SU-DHL-6 (cell line): Measurements from ENCODE around the gene MCM8.

Experiments
- EZH2phosphoT487 ChIP-seq: fragments of 200-600 bp; sonication (generic), shearing (Covaris generic); conservative IDR thresholded peaks from 2 replicates; pipeline ENCODE4 v1.6.1; 2018; ENCODE audit warnings: mild to moderate bottlenecking, antibody characterized with exemption, low read length, moderate library complexity, mixed read lengths
- TF ChIP-seq, protein P1 (sequence below): fragments of 200-600 bp; sonication (generic); IDR thresholded peaks from one replicate; pipeline ENCODE4 v1.5.1; 2017; ENCODE audit warnings: antibody characterized with exemption, mild to moderate bottlenecking, low read length, moderate library complexity; ENCODE audit not compliant: insufficient read depth, poor library complexity, severe bottlenecking

DNA sequence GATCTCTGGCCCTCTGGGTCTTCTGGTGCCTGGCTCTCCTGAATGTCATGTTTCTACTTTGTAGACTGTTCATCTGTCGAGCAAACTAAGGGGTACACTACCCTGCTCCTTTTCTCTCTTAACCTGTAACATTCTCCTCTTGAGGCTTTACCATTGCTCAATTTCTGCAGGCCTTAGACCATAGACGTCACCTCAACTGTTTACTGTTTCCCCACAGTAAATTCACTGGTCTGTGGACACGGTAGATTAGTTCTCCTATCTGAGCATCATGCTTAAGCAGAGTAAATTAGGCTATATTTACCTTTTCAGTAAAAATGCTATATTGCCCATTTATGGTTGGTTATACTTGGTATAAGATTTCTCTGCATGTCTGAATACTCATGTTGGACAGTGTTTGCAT is 40.5 kb downstream of the MCM8 start:
- TF ChIP-seq, protein P1, sequence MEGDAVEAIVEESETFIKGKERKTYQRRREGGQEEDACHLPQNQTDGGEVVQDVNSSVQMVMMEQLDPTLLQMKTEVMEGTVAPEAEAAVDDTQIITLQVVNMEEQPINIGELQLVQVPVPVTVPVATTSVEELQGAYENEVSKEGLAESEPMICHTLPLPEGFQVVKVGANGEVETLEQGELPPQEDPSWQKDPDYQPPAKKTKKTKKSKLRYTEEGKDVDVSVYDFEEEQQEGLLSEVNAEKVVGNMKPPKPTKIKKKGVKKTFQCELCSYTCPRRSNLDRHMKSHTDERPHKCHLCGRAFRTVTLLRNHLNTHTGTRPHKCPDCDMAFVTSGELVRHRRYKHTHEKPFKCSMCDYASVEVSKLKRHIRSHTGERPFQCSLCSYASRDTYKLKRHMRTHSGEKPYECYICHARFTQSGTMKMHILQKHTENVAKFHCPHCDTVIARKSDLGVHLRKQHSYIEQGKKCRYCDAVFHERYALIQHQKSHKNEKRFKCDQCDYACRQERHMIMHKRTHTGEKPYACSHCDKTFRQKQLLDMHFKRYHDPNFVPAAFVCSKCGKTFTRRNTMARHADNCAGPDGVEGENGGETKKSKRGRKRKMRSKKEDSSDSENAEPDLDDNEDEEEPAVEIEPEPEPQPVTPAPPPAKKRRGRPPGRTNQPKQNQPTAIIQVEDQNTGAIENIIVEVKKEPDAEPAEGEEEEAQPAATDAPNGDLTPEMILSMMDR = no peak
- TF ChIP-seq EZH2phosphoT487 = no peak
